ENCODE results near the gene ANO2.
"Not testable (repeated sequence)": the region's sequence is repeated elsewhere in the genome, so short reads cannot be mapped to it uniquely, and the experiment has no call there.

The ANO2 gene

GRCh38 chr12:5915511-5915910 lies 29.5 kb downstream of the ANO2 start:
- DNase-seq, result no peak

- DNase-seq, result no peak
Observed at GRCh38 chr12:5914387-5915149, 30.5 kb downstream of the ANO2 start.

- no peak for DNase-seq
Observed at GRCh38 chr12:5913387-5913786, 31.7 kb downstream of the ANO2 start.

DNA sequence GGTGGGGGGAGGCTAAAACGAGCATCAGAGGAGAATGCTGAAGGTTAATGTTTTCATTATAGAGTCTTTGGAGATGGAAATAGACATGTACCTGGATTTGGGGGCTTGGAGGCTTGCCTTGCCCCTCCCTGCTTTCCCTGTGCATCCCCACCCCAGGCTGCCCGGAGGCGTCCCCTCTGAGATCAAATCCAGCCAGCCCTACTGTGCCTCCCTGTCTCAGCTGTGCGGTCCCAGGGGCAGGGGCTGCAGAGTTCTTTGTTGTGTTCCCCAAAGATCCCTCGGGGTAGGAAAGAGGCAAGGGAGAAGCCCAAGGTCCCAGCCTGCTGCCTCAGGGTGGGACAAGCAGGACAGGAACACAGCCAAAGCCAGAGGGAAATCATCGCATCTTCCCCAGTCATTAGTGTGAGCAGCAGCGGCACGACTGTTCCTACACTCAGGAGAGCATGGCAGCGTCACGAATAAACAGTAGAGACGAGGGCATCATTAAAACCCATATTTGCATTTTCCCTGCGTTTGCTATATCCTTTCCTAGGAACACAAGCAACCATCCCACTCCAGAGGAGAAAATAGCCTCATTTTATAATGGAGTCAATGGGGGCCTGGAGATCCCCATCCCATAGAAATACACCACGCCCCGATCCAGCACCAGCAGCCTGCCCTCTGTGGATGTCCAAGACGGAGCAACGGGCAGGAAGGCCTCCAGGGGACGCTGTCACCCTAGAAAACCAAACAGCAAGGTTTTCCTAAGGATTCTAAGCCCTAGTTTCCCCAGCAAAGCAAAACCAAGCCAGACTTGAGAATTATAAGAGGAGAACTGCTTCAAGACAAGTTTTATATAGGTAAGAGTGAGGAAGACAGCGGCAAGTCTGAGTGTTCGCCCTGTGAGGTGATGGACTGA lies 32.4 kb downstream of the ANO2 start:
- no peak for DNase-seq

- DNase-seq, result no peak
Observed at GRCh38 chr12:5912011-5912410, 33.0 kb downstream of the ANO2 start.

GRCh38 chr12:5910790-5911548 lies 34.1 kb downstream of the ANO2 start:
- DNase-seq, result no peak

DNA sequence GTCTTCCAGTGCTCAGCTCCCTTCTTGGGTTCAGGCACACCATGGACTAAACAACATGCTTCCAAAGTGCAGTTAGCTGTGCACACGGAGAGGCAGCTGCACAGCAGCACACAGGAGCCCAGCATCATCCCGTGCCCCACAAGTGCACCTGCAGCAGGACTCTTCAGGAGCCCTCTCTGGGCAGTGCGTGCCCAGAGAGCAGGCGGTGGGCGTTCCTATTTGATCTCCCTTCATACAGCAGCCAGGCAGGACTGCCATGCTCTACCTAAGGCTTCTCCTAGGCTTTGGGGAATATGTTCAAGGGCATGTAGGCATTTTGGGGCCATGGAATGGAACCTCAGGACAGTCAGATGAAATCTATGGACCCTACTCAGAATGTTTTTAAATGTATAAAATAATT lies 35.5 kb downstream of the ANO2 start:
- DNase-seq, result no peak

- DNase-seq, result no peak
Observed at GRCh38 chr12:5908251-5908650, 36.8 kb downstream of the ANO2 start.

- no peak for DNase-seq
Observed at GRCh38 chr12:5907807-5908206, 37.3 kb downstream of the ANO2 start.

DNA sequence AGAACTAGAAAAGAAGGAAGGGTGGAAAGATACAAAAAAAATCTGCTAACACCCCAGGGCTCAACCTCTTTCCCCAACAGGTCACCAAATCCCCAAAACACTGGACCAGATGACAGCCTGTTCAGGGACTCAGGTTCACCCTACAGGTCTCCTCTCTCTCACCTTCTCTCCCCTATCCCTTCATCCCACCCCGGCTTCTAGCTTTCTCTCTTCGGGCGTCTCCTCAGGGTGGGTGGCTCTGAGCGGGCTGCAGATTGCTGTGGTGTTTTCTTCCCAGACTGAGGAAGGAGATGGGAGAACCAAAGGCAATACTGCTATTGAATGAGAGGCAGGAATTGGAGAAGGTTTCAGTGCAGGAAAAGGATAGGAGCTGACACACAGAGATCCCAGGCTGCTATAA lies 39.3 kb downstream of the ANO2 start:
- no peak for DNase-seq

- no peak for DNase-seq
Observed at GRCh38 chr12:5904969-5905368, 40.1 kb downstream of the ANO2 start.

GRCh38 chr12:5904441-5904840 lies 40.6 kb downstream of the ANO2 start:
- DNase-seq, result no peak

- DNase-seq, result no peak
Observed at GRCh38 chr12:5902736-5903135, 42.3 kb downstream of the ANO2 start.

DNA sequence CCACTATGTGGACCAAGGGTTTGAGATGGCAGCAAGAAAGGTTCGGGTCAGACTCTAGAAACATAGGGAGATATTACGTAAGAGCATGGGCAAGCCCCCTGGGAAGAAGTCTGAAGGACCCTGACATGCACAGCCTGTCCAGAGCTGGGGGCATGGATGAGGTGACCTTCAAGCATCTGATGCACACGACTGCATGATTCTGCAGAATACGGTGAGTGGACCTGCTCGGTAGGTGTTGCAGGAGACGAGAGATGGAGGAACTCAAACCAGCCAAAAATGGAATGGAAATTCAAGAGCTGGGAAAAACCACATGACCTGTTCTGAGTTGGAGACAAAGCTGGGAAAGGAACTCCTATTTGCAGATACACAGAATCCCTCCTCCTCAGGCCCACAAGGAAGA lies 43.6 kb downstream of the ANO2 start:
- no peak for DNase-seq

DNA sequence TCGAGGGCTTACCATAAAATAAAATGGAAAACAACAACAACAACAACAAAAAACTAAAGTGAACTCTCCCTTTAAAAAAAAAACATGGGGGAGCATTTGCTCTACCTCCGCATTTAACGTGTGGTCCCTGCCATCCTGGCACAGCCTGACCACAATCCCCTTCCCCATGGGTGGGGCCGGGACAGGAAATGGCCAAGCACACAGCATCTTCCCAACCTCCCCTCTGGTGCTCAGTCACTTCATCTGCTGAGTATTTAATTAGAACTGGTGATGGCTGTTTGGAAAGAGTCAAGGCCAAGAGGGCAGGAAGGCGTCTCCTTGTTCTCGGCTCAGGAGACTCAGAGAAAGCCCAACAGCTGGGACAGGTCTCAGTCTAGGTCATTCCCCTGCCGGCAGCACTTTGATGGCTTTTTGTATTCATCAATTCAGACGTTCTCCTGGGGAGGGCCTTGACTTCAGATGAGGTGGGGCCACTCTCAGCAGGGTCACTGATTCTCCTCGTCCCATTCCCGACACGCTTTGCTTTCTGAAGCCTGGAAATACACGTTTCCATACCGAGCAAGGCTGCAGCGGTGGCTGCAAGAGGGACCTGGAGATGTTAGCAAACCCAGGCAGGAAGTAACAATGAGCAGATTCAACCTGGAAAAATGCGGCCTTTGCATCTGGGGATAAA lies 44.4 kb downstream of the ANO2 start:
- no peak for DNase-seq

GRCh38 chr12:5900076-5900475 lies 45.0 kb downstream of the ANO2 start:
- no peak for DNase-seq

GRCh38 chr12:5899675-5900074 lies 45.4 kb downstream of the ANO2 start:
- no peak for DNase-seq

GRCh38 chr12:5898874-5899273 lies 46.2 kb downstream of the ANO2 start:
- DNase-seq, result no peak

- peak in 1 of 4 experiments; percentile 8 for DNase-seq
Observed at GRCh38 chr12:5889381-5890047, 55.5 kb downstream of the ANO2 start.

GRCh38 chr12:5888816-5889315 lies 56.2 kb downstream of the ANO2 start:
- no peak for DNase-seq

DNA sequence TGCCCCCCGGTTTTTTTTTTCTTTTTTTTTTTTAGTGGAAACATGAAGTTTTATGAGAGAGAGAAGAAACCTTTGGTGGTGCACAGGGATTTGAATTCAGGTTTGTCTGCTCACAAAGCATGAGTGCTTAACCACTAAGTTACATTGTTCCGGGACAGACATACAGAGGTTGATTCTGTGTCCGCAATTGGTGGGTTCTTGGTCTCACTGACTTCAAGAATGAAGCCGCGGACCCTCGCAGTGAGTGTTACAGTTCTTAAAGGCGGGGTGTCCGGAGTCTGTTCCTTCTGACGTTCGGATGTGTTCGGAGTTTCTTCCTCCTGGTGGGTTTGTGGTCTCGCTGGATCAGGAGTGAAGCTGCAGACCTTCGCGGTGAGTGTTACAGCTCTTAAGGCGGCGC lies 57.2 kb downstream of the ANO2 start:
- DNase-seq, result not testable (repeated sequence)

DNA sequence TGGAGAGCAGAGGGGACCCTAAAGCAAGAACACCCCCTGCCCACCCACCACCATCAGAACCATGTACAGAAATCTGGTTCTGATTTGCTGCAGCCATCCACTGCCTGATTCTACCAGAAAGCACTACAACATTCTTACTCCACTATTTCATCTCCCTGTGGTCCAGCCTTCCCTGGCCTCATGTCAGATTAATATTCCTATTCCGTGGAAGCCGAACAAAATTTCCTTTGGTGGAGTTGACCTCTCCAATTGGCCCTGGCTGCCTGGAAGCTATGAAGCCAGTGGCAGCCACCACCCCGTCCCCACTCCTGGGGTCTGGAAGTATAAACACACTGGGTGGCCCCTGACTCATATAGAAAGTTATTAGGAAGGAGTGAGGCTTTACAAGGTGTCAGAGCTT lies 60.2 kb downstream of the ANO2 start:
- no peak for DNase-seq

All from activated naive CD4-positive, alpha-beta T cell (primary cell).